ENCODE results near the gene GRM3. TPM values are rescaled to one million over a fixed set of nuclear protein-coding genes. Genes with fewer than 3 reads are reported as not detected.

Gene GRM3
- polyA plus RNA-seq, 1 donor = 0.16 TPM

- WGBS (ENCODE audit: insufficient coverage, low lambda C conversion rate) = no CpG with 5 or more reads among the region's 4 CpGs
- Histone ChIP-seq H3K4me3 (ENCODE audit: low read length) (no peak overlapping the region), H3K36me3 (ENCODE audit: control insufficient read depth, insufficient read depth, low read length) (no peaks in the 10 kb centered on the region), H3K27me3 (ENCODE audit: control insufficient read depth, insufficient read depth, low read length) (no peaks in the 10 kb centered on the region), H3K9me3 (ENCODE audit: control insufficient read depth, low read depth, low read length) (no peaks in the 10 kb centered on the region), H3K4me1 (ENCODE audit: control insufficient read depth, insufficient read depth, low read length) (no peaks in the 10 kb centered on the region), H3K27ac (ENCODE audit: low read length) (no peak overlapping the region)
- no peak for DNase-seq
Observed at GRCh38 chr7:86760236-86760635, 116.5 kb downstream of the GRM3 start.

DNA sequence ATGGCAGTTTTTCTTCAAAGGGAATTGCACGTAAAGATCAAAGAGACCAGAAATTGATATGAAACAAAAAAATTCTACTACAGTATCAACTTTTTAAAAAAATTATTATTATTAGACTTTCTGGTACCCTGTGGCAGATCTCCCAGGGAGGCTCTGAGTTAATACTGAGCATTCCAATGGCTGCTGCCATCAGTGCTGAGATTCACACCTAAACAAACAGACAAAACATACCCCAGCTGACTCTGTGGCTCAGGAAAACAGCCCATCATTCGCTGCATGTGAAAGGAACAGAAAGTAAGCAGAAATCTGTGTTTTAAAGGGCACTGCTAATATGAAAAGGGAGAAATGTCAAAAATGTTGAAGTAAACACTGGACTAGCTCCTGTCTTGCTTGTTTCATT is 118.4 kb downstream of the GRM3 start:
- 39% methylated on average over 2 of the region's 2 CpGs for WGBS (ENCODE audit: insufficient coverage, low lambda C conversion rate)
- no peak overlapping the region for H3K27ac ChIP-seq (ENCODE audit: low read length)
- H3K9me3 ChIP-seq (ENCODE audit: control insufficient read depth, low read depth, low read length) = no peaks in the 10 kb centered on the region
- no peaks in the 10 kb centered on the region for H3K36me3 ChIP-seq (ENCODE audit: control insufficient read depth, insufficient read depth, low read length)
- no peak for DNase-seq
- H3K4me1 ChIP-seq (ENCODE audit: control insufficient read depth, insufficient read depth, low read length) = no peaks in the 10 kb centered on the region
- H3K27me3 ChIP-seq (ENCODE audit: control insufficient read depth, insufficient read depth, low read length) = no peaks in the 10 kb centered on the region
- no peak overlapping the region for H3K4me3 ChIP-seq (ENCODE audit: low read length)

DNA sequence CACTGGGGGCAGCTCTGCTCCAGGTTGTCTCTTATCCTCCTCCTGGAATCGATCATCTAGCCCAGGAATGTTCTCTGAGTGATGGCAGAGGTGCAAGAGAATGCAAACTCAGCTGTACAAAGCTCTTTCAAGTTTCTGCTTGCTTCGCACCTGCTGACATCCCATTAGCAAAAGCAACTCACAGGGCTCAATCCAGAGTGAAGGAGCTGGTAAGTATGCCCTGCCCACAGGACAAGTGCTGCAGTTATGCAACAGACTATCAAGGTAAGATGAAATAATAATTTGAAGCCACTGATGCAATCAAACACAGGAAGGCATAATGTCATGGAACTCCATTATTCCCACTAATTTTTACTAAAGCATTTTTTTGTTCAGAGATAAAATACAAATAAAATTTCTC is 122.2 kb downstream of the GRM3 start:
- Histone ChIP-seq H3K4me3 (ENCODE audit: low read length) (no peak overlapping the region), H3K9me3 (ENCODE audit: control insufficient read depth, low read depth, low read length) (no peaks in the 10 kb centered on the region), H3K27me3 (ENCODE audit: control insufficient read depth, insufficient read depth, low read length) (no peaks in the 10 kb centered on the region), H3K27ac (ENCODE audit: low read length) (no peak overlapping the region), H3K4me1 (ENCODE audit: control insufficient read depth, insufficient read depth, low read length) (no peaks in the 10 kb centered on the region), H3K36me3 (ENCODE audit: control insufficient read depth, insufficient read depth, low read length) (no peaks in the 10 kb centered on the region)
- DNase-seq = no peak
- WGBS (ENCODE audit: insufficient coverage, low lambda C conversion rate) = no CpG with 5 or more reads among the region's 2 CpGs

- no peak for DNase-seq
Observed at GRCh38 chr7:86768394-86768793, 124.7 kb downstream of the GRM3 start.

DNA sequence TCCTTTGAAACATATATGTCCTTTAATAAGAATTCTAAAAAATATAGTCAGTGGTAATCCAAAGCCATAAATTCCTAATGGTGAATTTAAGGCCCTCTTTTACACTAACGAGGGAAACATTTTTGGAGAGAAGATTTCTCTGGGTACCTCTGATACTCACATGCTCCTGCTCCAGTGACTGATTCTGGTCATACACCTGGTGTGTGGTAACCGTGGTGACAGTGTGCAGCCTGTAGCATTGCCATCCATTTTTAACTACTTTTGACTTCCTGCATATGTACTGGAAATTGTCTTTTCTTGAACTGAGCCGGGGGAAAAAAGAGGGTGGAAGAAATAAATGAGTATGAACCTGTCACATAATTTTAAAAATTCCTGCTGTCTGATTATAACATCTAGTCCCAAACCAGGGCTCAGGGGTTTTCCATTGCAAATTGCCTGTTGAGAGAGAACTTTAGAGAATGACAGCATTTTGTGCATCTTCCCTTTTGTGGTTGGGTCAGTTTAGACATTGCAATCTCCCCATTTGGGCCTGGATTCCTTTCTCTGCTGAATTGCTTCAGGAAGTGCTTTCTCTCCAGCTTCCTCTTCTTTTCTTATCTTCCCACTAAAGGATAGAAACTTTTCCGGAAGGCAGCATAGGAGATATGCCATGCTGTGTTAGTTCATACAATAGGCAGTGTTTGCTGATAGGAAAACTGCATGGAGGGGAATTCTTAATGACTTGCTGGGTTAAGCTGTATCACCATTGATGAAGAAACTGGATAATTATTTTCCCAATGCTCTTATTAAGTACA is 125.5 kb downstream of the GRM3 start:
- no peaks in the 10 kb centered on the region for H3K4me1 ChIP-seq (ENCODE audit: control insufficient read depth, insufficient read depth, low read length)
- DNase-seq = no peak
- no peak overlapping the region for H3K4me3 ChIP-seq (ENCODE audit: low read length)
- no peaks in the 10 kb centered on the region for H3K36me3 ChIP-seq (ENCODE audit: control insufficient read depth, insufficient read depth, low read length)
- H3K27me3 ChIP-seq (ENCODE audit: control insufficient read depth, insufficient read depth, low read length) = no peaks in the 10 kb centered on the region
- no CpG with 5 or more reads among the region's 4 CpGs for WGBS (ENCODE audit: insufficient coverage, low lambda C conversion rate)
- H3K9me3 ChIP-seq (ENCODE audit: control insufficient read depth, low read depth, low read length) = no peaks in the 10 kb centered on the region
- no peak overlapping the region for H3K27ac ChIP-seq (ENCODE audit: low read length)

More at GRCh38 chr7:86768394-86768793, 124.7 kb downstream of the GRM3 start:
- H3K4me3 ChIP-seq (ENCODE audit: low read length) = no peak overlapping the region
- no peaks in the 10 kb centered on the region for H3K36me3 ChIP-seq (ENCODE audit: control insufficient read depth, insufficient read depth, low read length)
- H3K27me3 ChIP-seq (ENCODE audit: control insufficient read depth, insufficient read depth, low read length) = no peaks in the 10 kb centered on the region
- no peaks in the 10 kb centered on the region for H3K9me3 ChIP-seq (ENCODE audit: control insufficient read depth, low read depth, low read length)
- no peak overlapping the region for H3K27ac ChIP-seq (ENCODE audit: low read length)
- no CpG with 5 or more reads among the region's 1 CpG for WGBS (ENCODE audit: insufficient coverage, low lambda C conversion rate)
- H3K4me1 ChIP-seq (ENCODE audit: control insufficient read depth, insufficient read depth, low read length) = no peaks in the 10 kb centered on the region

- no peak overlapping the region for H3K27ac ChIP-seq (ENCODE audit: low read length)
- H3K9me3 ChIP-seq (ENCODE audit: control insufficient read depth, low read depth, low read length) = no peaks in the 10 kb centered on the region
- no peaks in the 10 kb centered on the region for H3K4me1 ChIP-seq (ENCODE audit: control insufficient read depth, insufficient read depth, low read length)
- no peaks in the 10 kb centered on the region for H3K27me3 ChIP-seq (ENCODE audit: control insufficient read depth, insufficient read depth, low read length)
- DNase-seq = no peak
- no peaks in the 10 kb centered on the region for H3K36me3 ChIP-seq (ENCODE audit: control insufficient read depth, insufficient read depth, low read length)
- no peak overlapping the region for H3K4me3 ChIP-seq (ENCODE audit: low read length)
Observed at GRCh38 chr7:86773309-86773708, 129.6 kb downstream of the GRM3 start.

DNA sequence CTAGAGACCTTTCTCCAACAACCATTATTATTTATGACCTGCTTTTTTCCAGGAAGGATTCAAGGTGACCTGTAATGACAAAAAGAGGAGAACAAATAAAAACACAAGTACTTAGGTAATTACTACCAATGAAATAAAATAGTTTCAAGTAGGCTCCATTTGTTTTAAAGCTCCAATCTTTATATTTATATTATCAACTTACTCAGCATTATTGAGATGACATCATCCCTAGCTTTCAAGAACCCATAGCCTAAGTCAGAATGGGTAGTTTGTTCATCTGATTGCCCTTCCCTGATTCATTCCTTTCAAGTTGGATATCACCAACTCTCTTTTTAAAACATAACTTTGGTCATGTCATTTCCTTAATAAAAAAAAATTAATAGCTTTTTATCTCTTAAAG is 131.5 kb downstream of the GRM3 start:
- H3K36me3 ChIP-seq (ENCODE audit: control insufficient read depth, insufficient read depth, low read length) = no peaks in the 10 kb centered on the region
- no peak overlapping the region for H3K27ac ChIP-seq (ENCODE audit: low read length)
- H3K4me3 ChIP-seq (ENCODE audit: low read length) = no peak overlapping the region
- DNase-seq = no peak
- H3K27me3 ChIP-seq (ENCODE audit: control insufficient read depth, insufficient read depth, low read length) = no peaks in the 10 kb centered on the region
- no peaks in the 10 kb centered on the region for H3K9me3 ChIP-seq (ENCODE audit: control insufficient read depth, low read depth, low read length)
- no peaks in the 10 kb centered on the region for H3K4me1 ChIP-seq (ENCODE audit: control insufficient read depth, insufficient read depth, low read length)

- no peaks in the 10 kb centered on the region for H3K27me3 ChIP-seq (ENCODE audit: control insufficient read depth, insufficient read depth, low read length)
- WGBS (ENCODE audit: insufficient coverage, low lambda C conversion rate) = no CpG with 5 or more reads among the region's 1 CpG
- no peaks in the 10 kb centered on the region for H3K4me1 ChIP-seq (ENCODE audit: control insufficient read depth, insufficient read depth, low read length)
- no peak for DNase-seq
- H3K36me3 ChIP-seq (ENCODE audit: control insufficient read depth, insufficient read depth, low read length) = no peaks in the 10 kb centered on the region
- H3K9me3 ChIP-seq (ENCODE audit: control insufficient read depth, low read depth, low read length) = no peaks in the 10 kb centered on the region
- H3K4me3 ChIP-seq (ENCODE audit: low read length) = no peak overlapping the region
- H3K27ac ChIP-seq (ENCODE audit: low read length) = no peak overlapping the region
Observed at GRCh38 chr7:86776136-86776535, 132.4 kb downstream of the GRM3 start.

DNA sequence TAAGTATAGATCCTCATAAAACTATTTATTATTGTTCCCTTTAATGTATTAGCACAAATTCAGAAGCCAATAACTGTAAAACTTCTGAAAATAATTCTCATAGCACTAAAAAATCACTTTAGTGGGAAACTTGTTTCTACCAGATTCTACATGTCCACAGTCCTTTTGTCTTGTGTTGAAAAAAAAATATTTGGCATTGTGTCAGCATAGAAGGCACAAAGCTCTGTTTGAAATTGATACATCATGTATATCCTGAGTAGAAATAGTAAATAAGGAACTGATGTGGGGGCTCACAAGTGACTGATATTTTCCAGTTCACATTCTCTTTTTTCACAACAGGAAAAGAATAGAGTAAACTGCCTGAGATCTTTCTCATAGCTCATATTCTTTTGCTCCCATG is 134.6 kb downstream of the GRM3 start:
- Histone ChIP-seq H3K36me3 (ENCODE audit: control insufficient read depth, insufficient read depth, low read length) (no peaks in the 10 kb centered on the region), H3K27ac (ENCODE audit: low read length) (no peak overlapping the region), H3K27me3 (ENCODE audit: control insufficient read depth, insufficient read depth, low read length) (no peaks in the 10 kb centered on the region), H3K4me1 (ENCODE audit: control insufficient read depth, insufficient read depth, low read length) (no peaks in the 10 kb centered on the region), H3K9me3 (ENCODE audit: control insufficient read depth, low read depth, low read length) (no peaks in the 10 kb centered on the region), H3K4me3 (ENCODE audit: low read length) (no peak overlapping the region)
- DNase-seq = no peak

DNA sequence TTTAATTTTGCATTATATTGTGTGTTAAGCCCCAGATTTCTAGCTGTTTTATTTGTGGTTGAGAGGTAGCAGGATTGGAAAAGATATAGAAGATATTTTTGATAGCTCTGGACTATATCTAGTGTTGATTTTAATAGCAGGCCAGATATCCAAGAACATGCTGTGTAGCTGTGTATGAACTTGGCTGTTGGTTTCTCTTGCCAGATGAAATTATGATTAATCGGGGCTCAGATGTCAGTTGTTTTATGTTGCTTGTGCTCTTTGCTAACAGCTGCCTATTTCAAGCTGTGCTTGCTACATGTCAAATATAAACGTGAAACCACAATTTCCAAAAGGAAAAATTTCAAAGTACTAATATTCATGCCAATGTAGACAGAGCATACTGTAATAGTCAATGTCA is 141.1 kb downstream of the GRM3 start:
- WGBS (ENCODE audit: insufficient coverage, low lambda C conversion rate) = 100% methylated on average over 1 of the region's 2 CpGs
- DNase-seq = no peak
- H3K4me3 ChIP-seq (ENCODE audit: low read length) = no peak overlapping the region

DNA sequence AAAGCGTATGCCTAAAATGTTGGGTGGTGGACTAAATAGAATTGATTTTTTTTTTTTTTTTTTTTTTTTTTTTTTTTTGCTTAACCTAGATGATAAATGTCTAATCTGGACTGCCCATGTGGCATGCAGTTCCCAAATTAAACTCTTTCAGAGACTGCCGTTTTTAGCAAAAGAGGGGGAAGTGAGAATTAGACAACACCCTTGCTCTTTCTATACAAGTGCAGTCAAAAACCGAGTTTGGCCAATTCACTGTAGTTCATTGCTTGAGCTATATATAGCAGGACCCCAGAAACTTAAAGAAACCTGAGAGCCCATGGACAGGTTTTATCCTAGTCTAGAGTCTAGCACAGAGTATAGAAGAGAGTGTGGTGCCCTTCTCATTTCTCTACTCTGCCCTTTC is 141.9 kb downstream of the GRM3 start:
- H3K36me3 ChIP-seq (ENCODE audit: control insufficient read depth, insufficient read depth, low read length) = no peaks in the 10 kb centered on the region
- H3K27me3 ChIP-seq (ENCODE audit: control insufficient read depth, insufficient read depth, low read length) = no peaks in the 10 kb centered on the region
- peaks cover 6% of the 10 kb centered on the region for H3K9me3 ChIP-seq (ENCODE audit: control insufficient read depth, low read depth, low read length)
- H3K4me1 ChIP-seq (ENCODE audit: control insufficient read depth, insufficient read depth, low read length) = no peaks in the 10 kb centered on the region
- DNase-seq = no peak
- H3K27ac ChIP-seq (ENCODE audit: low read length) = no peak overlapping the region
- no peak overlapping the region for H3K4me3 ChIP-seq (ENCODE audit: low read length)
- WGBS (ENCODE audit: insufficient coverage, low lambda C conversion rate) = no CpG with 5 or more reads among the region's 3 CpGs

More for the DNA sequence above, 141.1 kb downstream of the GRM3 start:
- Histone ChIP-seq H3K4me1 (ENCODE audit: control insufficient read depth, insufficient read depth, low read length) (no peaks in the 10 kb centered on the region), H3K27me3 (ENCODE audit: control insufficient read depth, insufficient read depth, low read length) (no peaks in the 10 kb centered on the region), H3K27ac (ENCODE audit: low read length) (no peak overlapping the region), H3K9me3 (ENCODE audit: control insufficient read depth, low read depth, low read length) (peaks cover 6% of the 10 kb centered on the region), H3K36me3 (ENCODE audit: control insufficient read depth, insufficient read depth, low read length) (no peaks in the 10 kb centered on the region)
